GM18867 (cell line): ENCODE measurements around the gene DYDC2.

ENCODE experiments used
- ATAC-seq: cut with Tn5 transposase; IDR thresholded peaks from one replicate; pipeline ENCODE4 v1.9.1; 2021; ENCODE audit warnings: mild to moderate bottlenecking, moderate library complexity; ENCODE audit not compliant: unreplicated experiment

Gene DYDC2

DNA sequence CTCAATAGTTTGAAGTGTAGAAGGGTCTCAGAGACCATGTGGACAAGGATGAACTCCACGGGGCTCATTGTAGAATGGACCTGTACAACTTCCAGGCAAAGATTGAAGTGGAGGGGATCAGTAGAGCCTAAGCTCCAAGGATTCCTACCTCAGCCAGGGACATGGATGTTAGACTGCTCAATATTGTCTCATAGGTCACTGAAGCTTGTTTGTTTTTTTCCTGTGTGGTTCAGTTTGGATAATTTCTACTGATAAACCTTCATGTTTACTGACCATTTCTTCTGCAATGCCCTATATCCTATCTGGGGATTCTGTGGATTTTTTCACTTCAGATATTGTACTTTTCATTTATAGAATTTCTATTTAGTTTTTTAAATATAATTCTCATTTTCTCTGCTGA lies 8.9 kb downstream of the DYDC2 start:
- no peak for ATAC-seq

DNA sequence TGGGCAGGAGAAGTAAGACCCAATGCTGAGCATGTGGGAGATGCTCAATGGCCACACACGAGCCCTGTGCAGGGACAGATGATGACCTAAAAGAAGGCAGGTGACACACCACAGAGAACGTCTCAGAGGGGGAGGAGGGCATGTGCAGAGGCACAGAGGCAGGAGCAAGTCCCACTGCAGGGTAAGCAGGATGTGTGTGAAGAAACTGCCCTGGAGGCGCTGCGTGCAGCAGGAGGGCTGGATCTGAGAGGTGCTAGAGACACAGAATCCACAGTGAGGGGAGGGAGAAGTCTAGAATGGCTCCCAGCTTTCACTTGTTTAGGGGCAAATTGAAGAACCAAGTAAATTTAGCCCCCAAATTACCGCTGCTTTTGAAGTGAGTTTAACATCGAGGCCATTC lies 14.9 kb downstream of the DYDC2 start:
- ATAC-seq: no peak

GRCh38 chr10:80372675-80373074 lies 16.1 kb downstream of the DYDC2 start:
- ATAC-seq: no peak

DNA sequence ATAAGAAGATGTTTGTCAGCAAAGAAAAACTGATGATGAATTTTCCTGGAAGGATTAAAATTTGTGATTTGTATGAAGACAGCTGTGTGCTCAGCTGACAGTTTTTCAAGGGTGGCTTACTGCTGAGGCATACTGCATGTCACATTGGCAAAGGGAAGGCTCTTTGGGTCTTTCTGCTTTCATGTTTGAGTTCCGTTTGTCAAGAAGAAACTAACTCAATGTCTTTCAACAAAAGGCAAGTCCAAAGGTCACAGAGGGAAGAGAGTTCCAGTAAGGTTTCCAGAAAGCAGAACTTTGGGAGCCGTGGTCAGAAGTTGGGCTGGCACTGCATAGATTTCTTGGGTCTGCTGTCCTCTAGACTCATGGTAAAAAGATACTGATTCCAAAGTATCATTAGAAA lies 16.9 kb downstream of the DYDC2 start:
- ATAC-seq: no peak

GRCh38 chr10:80379701-80380100 lies 23.1 kb downstream of the DYDC2 start:
- no peak for ATAC-seq

DNA sequence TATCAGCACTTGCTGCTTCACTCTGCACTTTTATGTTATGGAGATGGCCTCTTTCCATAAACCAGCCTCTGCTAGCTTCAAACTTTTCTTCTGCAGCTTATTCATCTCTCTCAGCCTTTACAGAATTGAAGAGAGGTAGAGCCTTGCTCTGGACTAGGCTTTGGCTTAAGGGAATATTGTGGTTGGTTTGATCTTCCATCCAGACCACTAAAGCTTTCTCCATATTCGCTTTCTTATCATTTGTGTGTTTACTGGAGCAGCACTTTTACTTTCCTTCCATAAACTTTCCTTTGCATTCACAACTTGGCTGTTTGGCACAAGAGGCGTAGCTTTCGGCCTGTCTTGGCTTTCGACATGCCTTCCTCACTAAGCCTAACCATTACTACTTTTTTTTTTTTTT lies 23.6 kb downstream of the DYDC2 start:
- no peak for ATAC-seq

- ATAC-seq: peak; percentile 76
Measured at GRCh38 chr10:80382989-80383388, 26.4 kb downstream of the DYDC2 start.

- no peak for ATAC-seq
Measured at GRCh38 chr10:80390740-80391139, 34.2 kb downstream of the DYDC2 start.

DNA sequence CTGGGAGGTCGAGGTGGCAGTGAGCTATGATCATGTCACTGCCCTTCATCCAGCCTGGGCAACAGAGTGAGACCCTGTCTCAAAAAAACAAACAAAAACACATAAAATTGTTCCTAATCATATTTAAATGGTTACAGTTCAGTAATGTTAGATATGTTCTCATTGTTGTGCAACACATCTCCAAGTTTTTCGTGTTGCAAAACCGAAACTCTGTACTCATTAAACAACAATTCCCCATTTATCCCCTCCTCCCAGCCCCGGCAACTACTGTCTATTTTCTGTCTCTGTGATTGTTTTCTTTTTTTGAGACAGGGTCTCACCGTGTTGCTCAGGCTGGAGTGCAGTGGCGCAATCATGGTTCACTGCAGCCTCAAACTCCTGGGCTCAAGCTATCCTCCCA lies 35.7 kb downstream of the DYDC2 start:
- no peak for ATAC-seq

- ATAC-seq: no peak
Measured at GRCh38 chr10:80394358-80394916, 37.9 kb downstream of the DYDC2 start.

DNA sequence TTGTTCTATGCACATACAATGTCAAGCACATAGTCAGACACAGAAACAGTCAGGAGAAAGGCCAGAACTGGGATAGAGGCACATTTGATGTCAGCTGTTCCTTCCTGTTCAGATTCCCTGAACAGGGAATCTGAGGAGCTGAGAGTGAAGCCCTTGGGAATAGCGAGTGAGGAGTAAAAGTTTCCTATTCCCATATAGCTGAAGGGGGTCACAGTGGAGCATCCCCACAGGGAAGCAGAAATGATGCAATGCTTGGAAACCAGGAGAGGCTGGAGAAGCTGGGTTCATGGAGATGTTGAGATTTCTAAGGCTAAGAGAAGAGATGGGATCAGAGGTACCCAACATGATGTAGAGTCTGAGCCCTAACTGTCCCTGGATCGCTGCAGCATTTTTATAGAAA lies 40.4 kb downstream of the DYDC2 start:
- no peak for ATAC-seq

GRCh38 chr10:80400136-80400804 lies 43.7 kb downstream of the DYDC2 start:
- no peak for ATAC-seq

GRCh38 chr10:80405035-80405434 lies 48.5 kb downstream of the DYDC2 start:
- ATAC-seq: no peak

DNA sequence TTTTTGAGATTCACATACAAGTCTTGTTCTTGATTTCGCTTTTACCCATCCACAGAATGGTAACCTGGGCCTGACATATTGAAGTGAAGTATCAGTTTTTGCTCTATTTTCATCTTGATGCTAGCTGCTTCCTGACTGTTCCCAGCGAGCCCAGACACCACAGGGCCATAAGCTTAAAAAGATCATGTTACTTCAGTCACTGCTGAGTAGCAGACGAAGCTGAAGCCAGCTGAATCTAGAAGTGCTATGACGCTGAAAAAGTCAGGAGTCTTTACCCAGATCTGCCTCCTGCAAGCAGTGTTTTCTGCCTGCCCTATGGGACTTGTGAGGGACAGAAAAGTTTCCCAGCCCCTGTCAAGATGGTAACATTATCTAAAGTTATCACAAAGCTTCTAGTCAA lies 49.0 kb downstream of the DYDC2 start:
- no peak for ATAC-seq

DNA sequence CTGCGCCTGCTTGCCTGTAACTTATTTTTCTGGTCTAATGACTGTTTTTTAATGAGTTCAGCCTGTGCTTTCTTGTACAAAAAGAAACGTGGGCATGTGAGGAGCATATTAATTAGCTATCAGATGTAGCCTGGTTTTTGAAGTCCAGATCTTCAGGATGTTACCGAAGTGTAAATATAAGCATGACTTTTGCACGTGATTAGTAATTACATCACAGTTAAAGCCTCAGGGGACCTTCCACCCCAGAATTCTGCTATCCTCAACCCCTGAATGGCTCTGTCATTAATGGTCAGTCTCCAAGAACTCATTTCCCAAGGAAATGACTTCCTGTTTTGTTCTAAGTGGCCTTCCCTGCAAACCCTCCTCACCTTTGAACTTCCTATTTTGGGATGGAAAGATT lies 49.6 kb downstream of the DYDC2 start:
- no peak for ATAC-seq

- ATAC-seq: peak; percentile 28
Measured at GRCh38 chr10:80407812-80408241, 51.2 kb downstream of the DYDC2 start.

- peak; percentile 98 for ATAC-seq
Measured at GRCh38 chr10:80408242-80409101, 51.9 kb downstream of the DYDC2 start, which contains the start of gene PRXL2A. Gene PRXL2A, plus strand, starts transcription at chr10:80408551. Its CDS starts 11,917 bp downstream, at chr10:80420468.

DNA sequence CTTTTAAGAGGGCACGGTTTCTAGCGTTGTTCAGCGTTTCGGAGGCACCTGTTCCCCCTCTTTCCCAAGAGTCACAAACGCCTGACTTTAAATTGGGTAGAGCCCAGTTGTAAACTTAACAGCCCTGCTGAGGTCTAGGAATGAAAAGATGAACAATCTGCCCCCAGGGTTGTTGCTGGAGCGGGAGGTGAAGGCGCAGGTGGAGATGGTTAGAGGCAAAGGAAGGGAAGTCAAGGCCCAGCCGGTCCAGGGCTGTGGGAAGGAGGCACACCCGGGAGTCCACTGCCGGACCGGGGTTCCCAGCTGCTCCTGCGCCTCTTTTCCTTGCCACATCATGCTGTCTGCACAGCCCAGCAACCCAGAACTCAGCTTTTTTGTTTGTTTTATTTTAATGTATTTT lies 52.5 kb downstream of the DYDC2 start:
- ATAC-seq: no peak

DNA sequence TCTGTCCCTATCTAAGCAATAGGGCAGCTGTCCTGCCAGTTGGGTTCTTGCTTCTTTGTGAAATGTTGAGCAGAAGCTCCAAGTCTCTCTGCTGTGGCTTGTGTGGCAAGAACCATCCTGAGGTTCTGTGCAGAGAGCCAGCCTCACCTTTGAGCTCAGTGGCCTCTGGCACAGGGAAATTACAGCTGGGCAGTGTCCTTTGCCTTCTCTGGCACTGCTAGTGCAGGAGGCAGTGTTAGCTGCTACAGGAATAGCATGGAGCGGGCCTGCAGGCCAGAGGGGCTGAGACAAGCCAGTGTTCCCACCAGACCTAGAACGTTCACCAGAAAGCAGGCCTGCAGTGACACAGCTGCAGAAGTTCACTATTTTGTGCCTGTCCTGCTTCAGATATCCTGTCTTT lies 53.5 kb downstream of the DYDC2 start:
- no peak for ATAC-seq

GRCh38 chr10:80410578-80411145 lies 54.1 kb downstream of the DYDC2 start:
- no peak for ATAC-seq

- ATAC-seq: no peak
Measured at GRCh38 chr10:80411267-80411668, 54.7 kb downstream of the DYDC2 start.
